Measurements from ENCODE around the gene RAPGEF3.

DNA sequence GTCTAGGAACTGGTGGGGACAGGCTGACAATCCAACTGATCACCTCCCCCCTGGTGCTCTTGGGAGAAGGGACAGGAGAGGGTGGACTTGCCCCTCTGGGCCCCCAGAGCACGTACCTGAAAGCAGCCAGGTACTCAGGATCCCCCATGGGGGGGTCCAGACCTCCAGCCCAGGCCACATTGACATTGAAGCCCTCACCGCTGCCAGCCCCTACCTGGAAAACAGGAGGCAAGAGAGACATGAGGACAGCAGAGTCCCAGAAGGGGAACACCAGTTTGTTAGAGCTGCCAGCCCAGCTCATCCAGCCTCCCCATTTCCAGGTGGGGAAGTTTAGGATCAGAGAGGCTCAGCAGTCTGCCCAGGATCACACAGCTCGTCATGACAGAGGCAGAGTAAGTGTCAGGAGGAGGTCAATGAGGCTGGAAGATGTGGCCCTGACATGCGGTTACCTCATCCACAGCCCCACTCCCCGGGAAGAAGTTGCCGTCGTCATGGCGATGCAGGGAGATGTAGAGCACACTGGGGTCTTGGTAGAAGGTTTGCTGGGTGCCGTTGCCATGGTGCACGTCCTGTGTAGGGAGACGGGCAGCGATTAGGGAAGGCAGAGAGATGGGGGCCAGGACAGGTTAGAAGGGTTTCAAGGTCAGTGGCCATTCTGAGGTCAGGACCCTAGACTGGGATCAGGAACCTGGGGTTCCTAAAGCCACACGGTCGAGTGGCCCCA is 29.1 kb upstream of the RAPGEF3 start:
- TF ChIP-seq, protein P1, sequence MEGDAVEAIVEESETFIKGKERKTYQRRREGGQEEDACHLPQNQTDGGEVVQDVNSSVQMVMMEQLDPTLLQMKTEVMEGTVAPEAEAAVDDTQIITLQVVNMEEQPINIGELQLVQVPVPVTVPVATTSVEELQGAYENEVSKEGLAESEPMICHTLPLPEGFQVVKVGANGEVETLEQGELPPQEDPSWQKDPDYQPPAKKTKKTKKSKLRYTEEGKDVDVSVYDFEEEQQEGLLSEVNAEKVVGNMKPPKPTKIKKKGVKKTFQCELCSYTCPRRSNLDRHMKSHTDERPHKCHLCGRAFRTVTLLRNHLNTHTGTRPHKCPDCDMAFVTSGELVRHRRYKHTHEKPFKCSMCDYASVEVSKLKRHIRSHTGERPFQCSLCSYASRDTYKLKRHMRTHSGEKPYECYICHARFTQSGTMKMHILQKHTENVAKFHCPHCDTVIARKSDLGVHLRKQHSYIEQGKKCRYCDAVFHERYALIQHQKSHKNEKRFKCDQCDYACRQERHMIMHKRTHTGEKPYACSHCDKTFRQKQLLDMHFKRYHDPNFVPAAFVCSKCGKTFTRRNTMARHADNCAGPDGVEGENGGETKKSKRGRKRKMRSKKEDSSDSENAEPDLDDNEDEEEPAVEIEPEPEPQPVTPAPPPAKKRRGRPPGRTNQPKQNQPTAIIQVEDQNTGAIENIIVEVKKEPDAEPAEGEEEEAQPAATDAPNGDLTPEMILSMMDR (IDR thresholded peaks at IDR 0.05; ENCODE audit: low read depth, low read length, missing input control): no peak
- TF ChIP-seq YY1 (IDR thresholded peaks at IDR 0.05) (no peak), GABPA (IDR thresholded peaks at IDR 0.05 in 1 of 2, conservative IDR thresholded peaks at IDR 0.05 in 1 of 2) (no peak), RAD21 (IDR thresholded peaks at IDR 0.05) (no peak), FOXA1 (IDR thresholded peaks at IDR 0.05) (no peak), NR2F2 (IDR thresholded peaks at IDR 0.05) (no peak), JUND (IDR thresholded peaks at IDR 0.05) (no peak), EGR1 (IDR thresholded peaks at IDR 0.05; ENCODE audit: low read depth in 2 of 2) (no peak), TAF1 (conservative IDR thresholded peaks at IDR 0.05) (no peak), FOXA2 (IDR thresholded peaks at IDR 0.05) (no peak)
- TF ChIP-seq, protein P2, sequence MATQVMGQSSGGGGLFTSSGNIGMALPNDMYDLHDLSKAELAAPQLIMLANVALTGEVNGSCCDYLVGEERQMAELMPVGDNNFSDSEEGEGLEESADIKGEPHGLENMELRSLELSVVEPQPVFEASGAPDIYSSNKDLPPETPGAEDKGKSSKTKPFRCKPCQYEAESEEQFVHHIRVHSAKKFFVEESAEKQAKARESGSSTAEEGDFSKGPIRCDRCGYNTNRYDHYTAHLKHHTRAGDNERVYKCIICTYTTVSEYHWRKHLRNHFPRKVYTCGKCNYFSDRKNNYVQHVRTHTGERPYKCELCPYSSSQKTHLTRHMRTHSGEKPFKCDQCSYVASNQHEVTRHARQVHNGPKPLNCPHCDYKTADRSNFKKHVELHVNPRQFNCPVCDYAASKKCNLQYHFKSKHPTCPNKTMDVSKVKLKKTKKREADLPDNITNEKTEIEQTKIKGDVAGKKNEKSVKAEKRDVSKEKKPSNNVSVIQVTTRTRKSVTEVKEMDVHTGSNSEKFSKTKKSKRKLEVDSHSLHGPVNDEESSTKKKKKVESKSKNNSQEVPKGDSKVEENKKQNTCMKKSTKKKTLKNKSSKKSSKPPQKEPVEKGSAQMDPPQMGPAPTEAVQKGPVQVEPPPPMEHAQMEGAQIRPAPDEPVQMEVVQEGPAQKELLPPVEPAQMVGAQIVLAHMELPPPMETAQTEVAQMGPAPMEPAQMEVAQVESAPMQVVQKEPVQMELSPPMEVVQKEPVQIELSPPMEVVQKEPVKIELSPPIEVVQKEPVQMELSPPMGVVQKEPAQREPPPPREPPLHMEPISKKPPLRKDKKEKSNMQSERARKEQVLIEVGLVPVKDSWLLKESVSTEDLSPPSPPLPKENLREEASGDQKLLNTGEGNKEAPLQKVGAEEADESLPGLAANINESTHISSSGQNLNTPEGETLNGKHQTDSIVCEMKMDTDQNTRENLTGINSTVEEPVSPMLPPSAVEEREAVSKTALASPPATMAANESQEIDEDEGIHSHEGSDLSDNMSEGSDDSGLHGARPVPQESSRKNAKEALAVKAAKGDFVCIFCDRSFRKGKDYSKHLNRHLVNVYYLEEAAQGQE (IDR thresholded peaks at IDR 0.05): no peak
- TF ChIP-seq, protein P3, sequence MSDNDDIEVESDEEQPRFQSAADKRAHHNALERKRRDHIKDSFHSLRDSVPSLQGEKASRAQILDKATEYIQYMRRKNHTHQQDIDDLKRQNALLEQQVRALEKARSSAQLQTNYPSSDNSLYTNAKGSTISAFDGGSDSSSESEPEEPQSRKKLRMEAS (IDR thresholded peaks at IDR 0.05): no peak
